ENCODE data around the gene FBF1. TPM values are rescaled to one million over a fixed set of nuclear protein-coding genes. Genes with fewer than 3 reads are reported as not detected.

Gene FBF1
- total and polyA plus RNA-seq, 2 of the 4 experiments (the other 2 are of a cell fraction), result 4.5 to 8.0 TPM

DNA sequence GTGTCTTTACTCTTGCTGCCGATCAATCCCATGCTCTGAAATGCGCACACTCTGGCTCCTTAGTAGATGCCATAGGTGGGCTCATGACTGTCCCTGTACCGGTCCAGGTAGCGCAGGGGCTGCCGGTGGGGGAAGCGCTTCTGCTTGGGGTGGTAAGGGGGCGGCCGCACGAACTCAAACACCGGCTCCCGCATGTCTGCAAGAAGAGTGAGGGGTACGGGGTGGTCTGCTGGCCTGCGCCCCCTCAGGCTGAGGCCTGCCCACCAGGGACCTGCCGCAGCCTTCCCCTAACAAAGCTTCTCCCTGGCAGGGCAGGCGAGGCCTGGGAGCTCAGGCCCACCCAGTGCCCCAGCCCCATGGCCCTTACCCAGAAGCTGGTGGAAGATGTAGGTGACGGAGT lies 42.1 kb downstream of the FBF1 start:
- no peak overlapping the region for H3K27ac ChIP-seq (ENCODE audit: insufficient read depth, low read length)
- H3K4me3 ChIP-seq (ENCODE audit: insufficient read depth, low read depth, low read length), result no peak overlapping the region
- no peak overlapping the region for H3K9ac ChIP-seq (ENCODE audit: low read depth, low read length)
- H3K4ac ChIP-seq (ENCODE audit: low read depth, low read length), result no peak overlapping the region
- H4K20me1 ChIP-seq (ENCODE audit: insufficient read depth, low read length), result no peaks in the 10 kb centered on the region
- H4K91ac ChIP-seq (ENCODE audit: insufficient read depth, low read depth, low read length), result no peak overlapping the region
- H3K4me1 ChIP-seq (ENCODE audit: control insufficient read depth, insufficient read depth, low read length), result peaks cover 7% of the 10 kb centered on the region; the same call in 1 of the 2 replicates
- no peak overlapping the region for H2BK20ac ChIP-seq (ENCODE audit: low read depth, low read length)
- WGBS, 2 experiments (ENCODE audit: extremely low coverage in 2 of 2, insufficient read length in 1 of 2), result 100% methylated on average over 3 of the region's 16 CpGs; no CpG with 5 or more reads in 1 of the 2 experiments
- in situ Hi-C loops (cut with MboI; ENCODE audit: low sequenced_read_pairs), result no loop called here
- no peak overlapping the region; the same call in 1 of the 2 replicates for H2AK5ac ChIP-seq (ENCODE audit: low read depth, low read length)
- no peak overlapping the region for H4K8ac ChIP-seq (ENCODE audit: low read depth in 2 of 2, low read length in 2 of 2)
- H2BK15ac ChIP-seq (ENCODE audit: low read depth, low read length), result no peak overlapping the region
- peaks cover 9% of the 10 kb centered on the region; the same call in 1 of the 2 replicates for H3K9me1 ChIP-seq (ENCODE audit: insufficient read depth, low read length)
- no peak for ATAC-seq (ENCODE audit: low read depth)
- no peak for TF ChIP-seq MAFK (IDR thresholded peaks at IDR 0.05; ENCODE audit: low read depth, low read length)
- no peak for TF ChIP-seq ELK1 (IDR thresholded peaks at IDR 0.05; ENCODE audit: borderline replicate concordance, low read depth, low read length)
- TF ChIP-seq CEBPB (IDR thresholded peaks at IDR 0.05; ENCODE audit: low read depth, low read length), result no peak
- TF ChIP-seq POLR2A (IDR thresholded peaks at IDR 0.05; ENCODE audit: low read depth, low read length), result no peak
- TF ChIP-seq, protein P1, sequence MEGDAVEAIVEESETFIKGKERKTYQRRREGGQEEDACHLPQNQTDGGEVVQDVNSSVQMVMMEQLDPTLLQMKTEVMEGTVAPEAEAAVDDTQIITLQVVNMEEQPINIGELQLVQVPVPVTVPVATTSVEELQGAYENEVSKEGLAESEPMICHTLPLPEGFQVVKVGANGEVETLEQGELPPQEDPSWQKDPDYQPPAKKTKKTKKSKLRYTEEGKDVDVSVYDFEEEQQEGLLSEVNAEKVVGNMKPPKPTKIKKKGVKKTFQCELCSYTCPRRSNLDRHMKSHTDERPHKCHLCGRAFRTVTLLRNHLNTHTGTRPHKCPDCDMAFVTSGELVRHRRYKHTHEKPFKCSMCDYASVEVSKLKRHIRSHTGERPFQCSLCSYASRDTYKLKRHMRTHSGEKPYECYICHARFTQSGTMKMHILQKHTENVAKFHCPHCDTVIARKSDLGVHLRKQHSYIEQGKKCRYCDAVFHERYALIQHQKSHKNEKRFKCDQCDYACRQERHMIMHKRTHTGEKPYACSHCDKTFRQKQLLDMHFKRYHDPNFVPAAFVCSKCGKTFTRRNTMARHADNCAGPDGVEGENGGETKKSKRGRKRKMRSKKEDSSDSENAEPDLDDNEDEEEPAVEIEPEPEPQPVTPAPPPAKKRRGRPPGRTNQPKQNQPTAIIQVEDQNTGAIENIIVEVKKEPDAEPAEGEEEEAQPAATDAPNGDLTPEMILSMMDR (conservative IDR thresholded peaks at IDR 0.05; ENCODE audit: low read depth, low read length), result no peak
- TF ChIP-seq FOS (IDR thresholded peaks at IDR 0.05; ENCODE audit: low read depth, low read length), result no peak
- dilution Hi-C loops (cut with HindIII; ENCODE audit: low sequenced_read_pairs, unreplicated experiment), result no loop called here
- POLR2A ChIA-PET (ENCODE audit: unreplicated experiment), result no interaction called here
- DNase-seq, result no peak
- H3K79me1 ChIP-seq (ENCODE audit: low read depth in 1 of 2, low read length in 2 of 2), result peaks cover 16 to 41% of the 10 kb centered on the region in 2 experiments
- H3K4me2 ChIP-seq (ENCODE audit: low read depth, low read length), result no peak overlapping the region
- peaks cover 30% of the 10 kb centered on the region for H3K36me3 ChIP-seq (ENCODE audit: control insufficient read depth, insufficient read depth, low read length)
- H3K9me3 ChIP-seq (ENCODE audit: control insufficient read depth, insufficient read depth, low read length), result no peaks in the 10 kb centered on the region
- H3K23ac ChIP-seq (ENCODE audit: low read depth, low read length), result no peak overlapping the region
- H2AFZ ChIP-seq (replicated peaks; ENCODE audit: low read length, poor library complexity), result no peak overlapping the region
- no peak overlapping the region for H2BK120ac ChIP-seq (ENCODE audit: low read depth, low read length)
- H2BK5ac ChIP-seq (ENCODE audit: low read depth, low read length, poor library complexity, severe bottlenecking), result no peak overlapping the region
- CTCF ChIA-PET, result no interaction called here
- H2AK9ac ChIP-seq (replicated peaks; ENCODE audit: low read depth, low read length, poor library complexity), result no peak overlapping the region
- H3K27me3 ChIP-seq (ENCODE audit: control insufficient read depth, insufficient read depth, low read length), result no peaks in the 10 kb centered on the region
- intact Hi-C loops (cut with micrococcal nuclease), result no loop called here
- no TSS peak for BruUV-seq (replicated peaks)
- no peak overlapping the region for H3K14ac ChIP-seq (replicated peaks; ENCODE audit: low read depth, low read length)
- H4K5ac ChIP-seq (ENCODE audit: low read depth, low read length), result no peak overlapping the region
- no peak overlapping the region for H3K56ac ChIP-seq (ENCODE audit: extremely low read depth, insufficient read depth, low read length)
- H3K18ac ChIP-seq (ENCODE audit: low read depth, low read length), result no peak overlapping the region
